Activated CD8-positive, alpha-beta memory T cell treated with anti-CD3 and anti-CD28 coated beads, Interleukin-2, amount 10 ng/mL, durations not matched to agents 7 days and 5 days (primary cell): Measurements from ENCODE around the gene PPP2R5C. TPM values are rescaled to one million over a fixed set of nuclear protein-coding genes. Genes with fewer than 3 reads are reported as not detected.

ENCODE experiments used
- ATAC-seq: fragments of 150-1000 bp; cut with Tn5 transposase; one replicate; pipeline ENCODE4 v1.10.0; 2021; ENCODE audit warnings: moderate library complexity
- CTCF ChIA-PET: fragments of 350-600 bp; sonication (Branson Sonifier 250); formaldehyde crosslinking; loops from one replicate; lab custom pipeline; 2021; ENCODE audit warnings: antibody characterized with exemption; lab: Charles Lee
- DNase-seq: peaks from one replicate; pipeline ENCODE4 v3.0.0-alpha.2; 2020
- H3K27ac Mint-ChIP-seq: one replicate; pipeline ENCODE4 v1.8.0; 2021; ENCODE audit warnings: mild to moderate bottlenecking, mixed read lengths
- H3K27me3 Mint-ChIP-seq: one replicate; pipeline ENCODE4 v1.8.0; 2021; ENCODE audit warnings: mixed read lengths
- H3K36me3 Mint-ChIP-seq: one replicate; pipeline ENCODE4 v1.8.0; 2021; ENCODE audit warnings: mild to moderate bottlenecking, mixed read lengths
- H3K4me1 Mint-ChIP-seq: one replicate; pipeline ENCODE4 v1.8.0; 2021; ENCODE audit warnings: mixed read lengths
- H3K4me3 Mint-ChIP-seq: one replicate; pipeline ENCODE4 v1.8.0; 2021; ENCODE audit warnings: mild to moderate bottlenecking, moderate library complexity, mixed read lengths
- H3K9me3 Mint-ChIP-seq: one replicate; pipeline ENCODE4 v1.8.0; 2022; ENCODE audit warnings: low read depth, mixed read lengths
- total RNA-seq, 2 experiments: library from RNA; stranded (reverse); gene quantifications; one replicate each; pipeline ENCODE4 v1.2.3, GENCODE V29; 2021

PPP2R5C gene
- total RNA-seq, 2 experiments from 2014 or later, result 213 to 234 TPM

- peak overlapping the region; percentile 51 for H3K4me3 Mint-ChIP-seq
Measured at GRCh38 chr14:101731187-101732080, 30.1 kb upstream of the PPP2R5C start.

GRCh38 chr14:101732118-101732517, 29.4 kb upstream of the PPP2R5C start:
- Mint-ChIP-seq H3K9me3 (no peaks in the 10 kb centered on the region), H3K4me3 (peak overlapping the region; percentile 51), H3K27ac (peak overlapping the region; percentile 84), H3K36me3 (no peaks in the 10 kb centered on the region), H3K27me3 (no peaks in the 10 kb centered on the region), H3K4me1 (peaks cover 30% of the 10 kb centered on the region)
- DNase-seq (no peak), ATAC-seq (no peak)
- CTCF ChIA-PET, result interaction anchor here (1.3 to 2.3 kb wide), 3 partner anchors 14 to 38 kb away, joined by 3 to 8 read pairs (median 7); no protein-coding TSS in a partner anchor

More at GRCh38 chr14:101731187-101732080, 30.1 kb upstream of the PPP2R5C start:
- Mint-ChIP-seq H3K27ac (peak overlapping the region; percentile 84), H3K36me3 (no peaks in the 10 kb centered on the region), H3K4me1 (peaks cover 34% of the 10 kb centered on the region), H3K27me3 (no peaks in the 10 kb centered on the region), H3K9me3 (no peaks in the 10 kb centered on the region)
- DNase-seq, result peak; percentile 85
- ATAC-seq, result peak; percentile 92
- CTCF ChIA-PET, result interaction anchor here (0.9 to 2.3 kb wide), 8 partner anchors 9 to 340 kb away, joined by 3 to 10 read pairs (median 4); no protein-coding TSS in a partner anchor

- CTCF ChIA-PET, result no interaction called here
- ATAC-seq (no peak), DNase-seq (no peak)
- H3K9me3 Mint-ChIP-seq, result no peaks in the 10 kb centered on the region
- H3K4me1 Mint-ChIP-seq, result peaks cover 31% of the 10 kb centered on the region
- H3K27ac Mint-ChIP-seq, result no peak overlapping the region
- no peaks in the 10 kb centered on the region for H3K27me3 Mint-ChIP-seq
- H3K36me3 Mint-ChIP-seq, result no peaks in the 10 kb centered on the region
- H3K4me3 Mint-ChIP-seq, result no peak overlapping the region
Measured at GRCh38 chr14:101733211-101733610, 28.3 kb upstream of the PPP2R5C start.

GRCh38 chr14:101734246-101734847, 27.2 kb upstream of the PPP2R5C start:
- H3K9me3 Mint-ChIP-seq, result no peaks in the 10 kb centered on the region
- CTCF ChIA-PET, result interaction anchor here (0.9 kb wide), 1 partner anchor 12 kb away, joined by 3 read pairs; no protein-coding TSS in a partner anchor
- no peaks in the 10 kb centered on the region for H3K36me3 Mint-ChIP-seq
- ATAC-seq (no peak), DNase-seq (no peak)
- H3K4me1 Mint-ChIP-seq, result peaks cover 31% of the 10 kb centered on the region
- H3K27me3 Mint-ChIP-seq, result no peaks in the 10 kb centered on the region
- H3K27ac Mint-ChIP-seq, result no peak overlapping the region
- H3K4me3 Mint-ChIP-seq, result no peak overlapping the region

GRCh38 chr14:101735453-101735852, 26.1 kb upstream of the PPP2R5C start:
- DNase-seq (no peak), ATAC-seq (no peak)
- Mint-ChIP-seq H3K36me3 (peaks cover 5% of the 10 kb centered on the region), H3K27ac (no peak overlapping the region), H3K9me3 (peaks cover 9% of the 10 kb centered on the region), H3K4me3 (no peak overlapping the region), H3K4me1 (peaks cover 29% of the 10 kb centered on the region), H3K27me3 (no peaks in the 10 kb centered on the region)
- CTCF ChIA-PET, result interaction anchor here (0.9 to 1.6 kb wide), 4 partner anchors 14 to 403 kb away, joined by 3 to 4 read pairs (median 3); no protein-coding TSS in a partner anchor

GRCh38 chr14:101736071-101736470, 25.4 kb upstream of the PPP2R5C start:
- H3K4me3 Mint-ChIP-seq, result no peak overlapping the region
- peaks cover 24% of the 10 kb centered on the region for H3K4me1 Mint-ChIP-seq
- CTCF ChIA-PET, result interaction anchor here (1.0 to 1.6 kb wide), 3 partner anchors 21 to 403 kb away, joined by 3 to 4 read pairs (median 3); no protein-coding TSS in a partner anchor
- H3K27me3 Mint-ChIP-seq, result no peaks in the 10 kb centered on the region
- DNase-seq, result no peak
- peaks cover 10% of the 10 kb centered on the region for H3K9me3 Mint-ChIP-seq
- no peak overlapping the region for H3K27ac Mint-ChIP-seq
- ATAC-seq, result no peak
- H3K36me3 Mint-ChIP-seq, result peaks cover 5% of the 10 kb centered on the region

GRCh38 chr14:101736585-101736984, 24.9 kb upstream of the PPP2R5C start:
- Mint-ChIP-seq H3K27me3 (no peaks in the 10 kb centered on the region), H3K4me1 (peaks cover 19% of the 10 kb centered on the region), H3K27ac (no peak overlapping the region), H3K36me3 (peaks cover 5% of the 10 kb centered on the region), H3K9me3 (peaks cover 12% of the 10 kb centered on the region), H3K4me3 (no peak overlapping the region)
- ATAC-seq (no peak), DNase-seq (no peak)
- CTCF ChIA-PET, result interaction anchor here (1.0 to 1.6 kb wide), 3 partner anchors 22 to 402 kb away, joined by 3 to 4 read pairs (median 3); no protein-coding TSS in a partner anchor

GRCh38 chr14:101737414-101738339, 23.8 kb upstream of the PPP2R5C start:
- Mint-ChIP-seq H3K27ac (no peak overlapping the region), H3K36me3 (peaks cover 5% of the 10 kb centered on the region), H3K4me3 (no peak overlapping the region), H3K4me1 (peaks cover 9% of the 10 kb centered on the region), H3K27me3 (no peaks in the 10 kb centered on the region), H3K9me3 (peaks cover 15% of the 10 kb centered on the region)
- DNase-seq (no peak), ATAC-seq (peak; percentile 39)
- CTCF ChIA-PET, result interaction anchor here (0.6 to 1.3 kb wide), 3 partner anchors 10 to 975 kb away, joined by 3 read pairs; no protein-coding TSS in a partner anchor

- CTCF ChIA-PET, result interaction anchor here (1.3 kb wide), 1 partner anchor 9 kb away, joined by 3 read pairs; no protein-coding TSS in a partner anchor
- Mint-ChIP-seq H3K9me3 (peaks cover 15% of the 10 kb centered on the region), H3K4me3 (no peak overlapping the region), H3K4me1 (peaks cover 3% of the 10 kb centered on the region), H3K27ac (no peak overlapping the region), H3K36me3 (peaks cover 5% of the 10 kb centered on the region), H3K27me3 (no peaks in the 10 kb centered on the region)
- no peak for DNase-seq
- no peak for ATAC-seq
Measured at GRCh38 chr14:101738703-101739320, 22.7 kb upstream of the PPP2R5C start.

GRCh38 chr14:101739446-101740141, 21.9 kb upstream of the PPP2R5C start:
- Mint-ChIP-seq H3K4me3 (no peak overlapping the region), H3K27ac (no peak overlapping the region), H3K9me3 (peaks cover 15% of the 10 kb centered on the region), H3K27me3 (no peaks in the 10 kb centered on the region), H3K4me1 (peaks cover 1% of the 10 kb centered on the region), H3K36me3 (peaks cover 6% of the 10 kb centered on the region)
- DNase-seq (no peak), ATAC-seq (no peak)
- CTCF ChIA-PET, result interaction anchor here (0.8 to 1.8 kb wide), 2 partner anchors 31 to 32 kb away, joined by 3 to 7 read pairs; no protein-coding TSS in a partner anchor

- CTCF ChIA-PET, result interaction anchor here (1.8 kb wide), 1 partner anchor 30 kb away, joined by 7 read pairs; no protein-coding TSS in a partner anchor
- peaks cover 2% of the 10 kb centered on the region for H3K27me3 Mint-ChIP-seq
- H3K9me3 Mint-ChIP-seq, result peaks cover 16% of the 10 kb centered on the region
- peaks cover 1% of the 10 kb centered on the region for H3K4me1 Mint-ChIP-seq
- no peak overlapping the region for H3K27ac Mint-ChIP-seq
- no peak for DNase-seq
- peaks cover 8% of the 10 kb centered on the region for H3K36me3 Mint-ChIP-seq
- no peak for ATAC-seq
- H3K4me3 Mint-ChIP-seq, result no peak overlapping the region
Measured at GRCh38 chr14:101740981-101741380, 20.5 kb upstream of the PPP2R5C start.
